HG02588 (cell line): ENCODE data around the gene EIF2B1.
A peak's percentile ranks its signal among the peaks of the same experiment; 100 is the strongest.
"Not testable (repeated sequence)": the region's sequence is repeated elsewhere in the genome, so short reads cannot be mapped to it uniquely, and the experiment has no call there.

Experiments
- ATAC-seq: cut with Tn5 transposase; IDR thresholded peaks from one replicate; pipeline ENCODE4 v1.9.1; 2021; ENCODE audit warnings: mild to moderate bottlenecking, moderate library complexity; ENCODE audit not compliant: unreplicated experiment

Gene EIF2B1

GRCh38 chr12:123621101-123621500, 12.4 kb downstream of the EIF2B1 start:
- no peak for ATAC-seq

DNA sequence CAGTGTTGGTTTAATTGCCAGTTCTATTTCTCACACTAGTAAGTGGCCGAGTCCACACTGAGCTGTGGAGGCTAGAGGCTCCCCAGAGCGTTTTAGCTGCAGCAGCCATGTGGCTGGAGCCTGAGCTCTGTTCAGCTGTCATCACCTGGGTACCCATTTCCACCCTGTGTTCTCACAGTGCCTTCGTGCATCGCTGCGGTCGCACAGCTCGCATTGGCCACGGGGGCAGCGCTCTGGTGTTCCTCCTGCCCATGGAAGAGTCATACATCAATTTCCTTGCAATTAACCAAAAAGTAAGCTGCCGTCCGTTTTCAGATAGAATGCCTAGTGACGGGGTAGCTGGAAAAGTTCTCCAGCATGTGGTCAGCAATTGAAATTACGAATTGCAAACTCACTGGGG, 15.9 kb downstream of the EIF2B1 start:
- no peak for ATAC-seq

GRCh38 chr12:123617144-123617543, 16.3 kb downstream of the EIF2B1 start:
- no peak for ATAC-seq

DNA sequence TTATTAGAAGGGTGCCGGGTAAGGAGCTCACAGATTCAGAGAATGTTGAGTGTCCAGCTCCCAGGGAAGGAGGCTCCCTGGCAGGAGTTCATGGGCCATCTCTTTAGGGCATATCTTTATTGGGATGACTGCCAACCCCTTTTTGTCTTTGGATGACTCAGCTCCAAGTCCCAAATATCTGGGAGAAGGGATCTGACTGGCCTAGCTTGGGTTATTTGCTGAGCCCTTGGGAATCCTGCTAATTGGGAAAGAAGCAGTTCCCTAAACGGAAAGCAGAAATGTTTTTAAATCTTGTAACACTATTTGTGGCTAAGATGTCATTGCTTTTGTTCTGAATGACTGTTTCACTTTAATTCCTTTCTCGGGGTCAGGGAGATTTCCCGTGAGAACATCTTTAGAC, 19.0 kb downstream of the EIF2B1 start:
- ATAC-seq: no peak

GRCh38 chr12:123614110-123614509, 19.4 kb downstream of the EIF2B1 start:
- ATAC-seq: no peak

GRCh38 chr12:123608182-123608581, 25.3 kb downstream of the EIF2B1 start:
- no peak for ATAC-seq

GRCh38 chr12:123607756-123608155, 25.7 kb downstream of the EIF2B1 start:
- no peak for ATAC-seq

GRCh38 chr12:123603495-123603894, 30.0 kb downstream of the EIF2B1 start:
- not testable (repeated sequence) for ATAC-seq

- no peak for ATAC-seq
These were observed 30.8 kb downstream of the EIF2B1 start for GRCh38 chr12:123602651-123603195.

- peak; percentile 88 for ATAC-seq
These were observed 31.6 kb downstream of the EIF2B1 start, which contains the start of gene DDX55 for GRCh38 chr12:123601602-123602489. TSS of gene DDX55 (plus strand) at chr12:123602099. CDS start at chr12:123602149, 50 bp downstream.

DNA sequence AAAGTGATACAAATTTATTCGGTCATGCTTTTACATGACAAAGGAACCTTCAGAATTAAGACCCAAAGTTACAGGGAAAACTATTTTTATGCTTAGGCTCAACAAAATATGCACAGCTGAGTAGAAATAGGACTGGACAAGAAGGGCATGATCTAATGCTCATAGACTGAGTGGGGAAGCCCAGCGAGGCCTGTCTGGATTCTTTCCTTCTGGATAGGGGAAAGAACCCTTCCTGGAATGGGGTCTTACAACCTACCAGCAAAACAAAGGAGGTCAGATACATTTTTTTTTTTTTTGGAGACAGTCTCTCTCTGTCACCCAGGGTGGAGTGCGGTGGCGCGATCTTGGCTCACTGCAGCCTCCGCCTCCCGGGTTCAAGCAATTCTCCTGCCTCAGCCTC, 33.8 kb downstream of the EIF2B1 start:
- no peak for ATAC-seq

DNA sequence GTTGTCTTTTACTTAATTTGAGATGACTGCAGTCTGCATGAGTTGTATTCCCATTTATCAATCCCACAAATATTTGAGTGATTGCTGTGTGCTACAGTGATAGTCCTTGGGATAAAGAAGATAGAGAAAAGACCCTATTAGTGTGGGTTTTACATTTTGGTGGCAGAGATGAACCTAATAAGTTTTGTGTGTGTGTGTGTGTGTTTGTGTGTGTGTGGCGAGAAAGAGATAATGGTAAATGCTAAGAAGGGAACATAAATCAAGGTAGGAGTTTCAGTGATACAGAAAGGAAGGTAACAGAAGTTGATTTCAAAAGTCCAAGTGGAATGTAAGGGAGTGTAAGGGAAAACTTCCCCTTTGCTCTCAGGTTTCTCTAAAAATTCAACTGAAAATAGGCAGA, 34.2 kb downstream of the EIF2B1 start:
- ATAC-seq: no peak

DNA sequence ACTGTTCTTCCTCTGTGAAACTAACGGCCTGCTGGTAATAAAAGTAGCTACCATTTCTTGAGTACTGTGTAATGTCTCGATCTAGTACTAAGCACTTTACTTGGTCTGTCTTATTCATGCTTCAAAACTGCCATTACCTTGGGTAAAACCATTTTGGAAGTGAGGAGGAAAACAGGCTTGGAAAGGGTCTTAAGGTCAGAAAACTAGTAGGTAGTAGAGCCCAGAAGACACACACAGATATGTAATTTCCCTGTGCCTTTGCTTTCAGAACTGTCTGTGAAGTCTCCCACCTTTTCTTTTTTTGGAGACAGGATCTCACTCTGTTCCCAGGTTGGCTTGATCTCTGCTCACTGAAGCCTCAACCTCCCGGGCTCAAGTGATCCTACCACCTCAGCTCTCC, 35.0 kb downstream of the EIF2B1 start:
- ATAC-seq: no peak

GRCh38 chr12:123597100-123597499, 36.4 kb downstream of the EIF2B1 start:
- ATAC-seq: no peak

DNA sequence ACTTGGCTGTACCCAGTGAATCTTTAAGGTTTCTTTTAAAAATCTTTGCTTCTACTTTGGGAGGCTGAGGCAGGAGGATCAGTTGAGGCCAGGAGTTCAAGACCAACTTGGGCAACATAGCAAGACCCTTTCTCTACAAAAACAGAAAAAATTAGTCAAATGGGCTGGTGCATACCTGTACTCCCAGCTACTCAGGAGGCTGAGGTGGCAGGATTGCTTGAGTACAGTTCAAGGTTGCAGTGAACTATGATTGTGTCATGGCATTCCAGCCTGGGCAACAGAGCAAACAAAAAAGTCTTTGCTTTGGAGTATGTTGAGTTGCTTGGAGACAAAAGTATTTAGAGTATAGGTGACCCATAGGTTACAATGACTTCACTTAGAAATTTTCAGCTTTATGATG, 37.8 kb downstream of the EIF2B1 start:
- ATAC-seq: no peak

DNA sequence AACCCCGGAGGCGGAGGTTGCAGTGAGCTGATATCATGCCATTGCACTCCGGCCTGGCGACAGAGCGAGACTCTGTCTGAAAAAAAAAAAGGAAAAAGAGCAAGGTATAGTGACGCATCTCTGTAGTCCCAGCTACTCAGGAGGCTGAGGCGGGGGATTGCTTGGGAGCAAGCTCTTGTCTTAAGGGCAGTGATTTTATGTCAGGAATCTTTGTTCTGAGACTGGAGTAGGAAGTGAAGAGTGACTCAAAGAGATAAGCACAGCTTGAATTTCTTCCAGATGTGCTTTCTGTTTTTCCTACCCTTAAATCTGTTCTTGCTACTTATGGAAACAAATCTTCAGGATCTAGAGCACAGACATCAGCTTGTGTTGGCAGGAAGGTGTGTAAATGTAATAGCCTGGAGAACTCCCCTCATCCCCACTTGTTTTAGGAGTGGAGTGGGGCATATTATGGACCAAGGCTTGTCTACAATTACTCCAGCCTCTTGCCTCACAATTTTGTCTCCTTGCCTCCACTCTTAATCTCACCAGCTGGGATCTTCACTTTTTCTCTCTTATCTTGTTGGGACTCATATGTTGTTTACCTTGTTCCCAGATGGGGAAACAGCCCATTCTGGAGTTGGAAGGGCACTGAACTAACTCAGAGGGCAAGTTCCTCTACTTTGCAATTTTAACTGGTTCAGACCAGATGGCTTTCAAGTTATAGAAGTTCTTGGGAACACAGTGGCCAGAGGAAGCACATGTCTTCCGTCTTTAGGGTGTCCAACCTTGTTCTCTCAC, 41.6 kb downstream of the EIF2B1 start:
- no peak for ATAC-seq

GRCh38 chr12:123580772-123581171, 52.7 kb downstream of the EIF2B1 start:
- no peak for ATAC-seq

GRCh38 chr12:123578829-123579228, 54.7 kb downstream of the EIF2B1 start:
- not testable (repeated sequence) for ATAC-seq

DNA sequence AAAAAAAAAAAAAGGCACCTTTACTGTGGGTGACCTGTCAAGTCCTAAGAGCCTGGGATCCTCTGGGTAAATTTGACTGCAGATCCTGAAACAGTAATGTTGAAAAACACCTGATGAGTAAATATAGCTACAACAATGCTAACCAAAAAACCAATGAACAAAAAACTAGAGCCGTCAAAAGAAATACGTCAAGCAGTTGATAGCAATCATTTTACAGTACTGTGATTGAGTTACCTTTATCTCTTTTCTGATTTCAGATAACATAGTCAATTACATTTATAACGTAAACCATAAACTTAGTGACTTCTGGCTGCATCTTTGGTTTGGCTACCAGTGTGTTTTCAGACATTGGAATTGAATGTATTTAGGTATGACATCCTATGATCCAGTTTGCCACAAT, 55.2 kb downstream of the EIF2B1 start:
- ATAC-seq: no peak

DNA sequence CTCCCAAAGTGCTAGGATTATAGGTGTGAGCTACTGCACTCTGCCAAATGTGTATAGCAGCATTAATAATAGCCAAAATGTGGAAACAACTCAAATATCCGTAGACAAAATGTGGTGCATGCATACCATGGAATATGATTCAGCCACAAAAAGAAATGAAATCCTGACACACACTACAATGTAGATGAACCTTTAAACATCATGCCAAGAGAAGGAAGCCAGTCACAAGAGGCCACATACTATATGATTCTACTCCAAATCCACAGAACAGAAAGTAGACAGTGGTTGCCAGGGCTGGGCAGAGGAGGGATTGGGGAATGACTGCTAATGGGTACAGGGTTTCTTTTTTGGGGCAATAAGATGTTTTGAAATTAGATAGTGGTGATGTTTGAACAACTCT, 56.9 kb downstream of the EIF2B1 start:
- ATAC-seq: no peak

DNA sequence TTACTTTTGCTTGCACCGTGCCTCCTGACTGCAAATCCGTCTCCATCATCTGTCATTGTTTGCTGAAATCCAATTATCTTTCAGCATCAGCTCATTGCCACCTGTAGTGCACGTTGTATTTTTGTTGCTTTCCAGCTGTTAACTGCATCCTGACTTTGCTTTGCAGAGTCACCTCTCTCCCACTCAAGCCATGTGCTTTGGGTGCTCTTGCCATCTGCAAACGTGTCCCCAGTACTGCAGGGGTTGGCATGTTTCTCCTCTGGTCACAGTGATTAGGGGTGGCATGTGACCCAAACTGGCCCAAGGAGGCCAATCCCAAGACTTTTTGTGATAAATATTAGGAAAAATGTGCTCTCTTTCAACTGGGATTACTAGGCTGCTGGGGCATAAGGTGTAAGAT, 59.6 kb downstream of the EIF2B1 start:
- ATAC-seq: no peak

DNA sequence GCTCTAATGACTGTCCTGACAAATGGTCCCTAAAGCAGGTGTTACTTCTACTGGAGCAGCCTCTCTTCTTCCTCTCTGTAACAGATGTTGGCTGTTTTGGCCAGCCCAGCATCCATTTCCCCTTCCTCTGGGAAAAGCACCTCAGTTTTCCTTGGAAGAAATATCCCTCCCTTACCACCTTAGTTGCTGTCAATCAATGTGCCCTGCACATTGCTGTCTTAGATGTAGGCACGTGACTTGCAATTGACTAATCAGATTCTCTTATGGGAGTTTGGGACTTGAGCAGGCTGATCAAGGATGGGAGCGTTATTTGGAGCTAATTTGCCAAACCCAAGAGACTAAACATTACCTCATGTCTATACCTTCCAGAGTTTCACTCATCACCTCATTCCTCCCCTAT, 61.1 kb downstream of the EIF2B1 start:
- ATAC-seq: no peak
